Upper lobe of left lung (tissue), 4 donors: ENCODE results near the gene PRF1.

Source experiments
- POLR2A ChIP-seq, 4 donors: fragments of 450-650 bp; IDR thresholded peaks; one replicate each; pipeline ENCODE4 v1.5.1; 2016 to 2017; ENCODE audit warnings: antibody characterized with exemption in 4 of 4, mild to moderate bottlenecking in 2 of 4
- POLR2AphosphoS5 ChIP-seq, 2 donors: sonication (generic); formaldehyde crosslinking; IDR thresholded peaks; one replicate each; pipeline ENCODE4 v1.5.1; 2017; ENCODE audit warnings: antibody characterized with exemption in 2 of 2
- TF ChIP-seq, protein P1 (sequence below), 6 experiments: fragments of 450-650 bp in 4 of 6; fragments of 200-600 bp in 2 of 6; sonication (generic) in 2 of 6; IDR thresholded peaks; one replicate each; pipeline ENCODE4 v1.5.1; 2016 to 2019; ENCODE audit warnings: antibody characterized with exemption in 6 of 6

DNA sequence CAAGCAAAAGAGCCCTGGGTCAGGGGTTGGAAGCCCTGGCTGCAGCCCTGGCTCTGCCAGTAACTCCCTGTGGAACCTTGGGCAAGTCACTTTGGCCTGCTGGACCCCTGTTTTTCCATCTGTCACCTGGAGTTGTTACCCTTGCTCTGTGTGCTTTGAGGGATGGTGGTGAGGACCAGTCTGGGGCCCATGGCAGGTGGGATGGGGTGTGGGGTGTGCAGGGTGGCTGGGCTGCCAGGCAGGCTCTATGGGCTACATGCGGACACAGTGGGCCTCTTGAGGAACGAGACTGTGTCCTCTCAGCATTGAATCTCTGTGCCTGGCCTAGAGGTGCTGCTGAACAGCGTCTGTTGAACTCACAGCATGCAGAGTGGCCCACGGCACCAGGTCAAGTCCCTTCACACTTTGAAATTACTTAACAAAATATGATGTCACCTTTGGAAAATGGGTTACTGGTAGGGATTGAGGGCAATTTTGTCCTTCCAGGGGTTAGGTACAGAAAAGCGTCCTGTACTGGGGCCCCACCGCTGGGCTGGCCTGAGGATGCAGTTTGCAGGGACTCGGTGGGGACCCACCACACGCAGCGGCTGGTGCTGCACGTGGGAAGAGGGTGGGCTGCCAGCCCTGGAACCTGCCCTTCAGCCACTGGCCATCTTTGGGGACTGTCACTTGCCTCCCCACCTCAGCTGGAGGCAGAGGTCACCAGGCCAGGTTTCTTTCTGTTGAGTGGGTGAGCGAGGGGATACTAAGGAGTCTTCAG lies 45.3 kb downstream of the PRF1 start:
- TF ChIP-seq, protein P1, sequence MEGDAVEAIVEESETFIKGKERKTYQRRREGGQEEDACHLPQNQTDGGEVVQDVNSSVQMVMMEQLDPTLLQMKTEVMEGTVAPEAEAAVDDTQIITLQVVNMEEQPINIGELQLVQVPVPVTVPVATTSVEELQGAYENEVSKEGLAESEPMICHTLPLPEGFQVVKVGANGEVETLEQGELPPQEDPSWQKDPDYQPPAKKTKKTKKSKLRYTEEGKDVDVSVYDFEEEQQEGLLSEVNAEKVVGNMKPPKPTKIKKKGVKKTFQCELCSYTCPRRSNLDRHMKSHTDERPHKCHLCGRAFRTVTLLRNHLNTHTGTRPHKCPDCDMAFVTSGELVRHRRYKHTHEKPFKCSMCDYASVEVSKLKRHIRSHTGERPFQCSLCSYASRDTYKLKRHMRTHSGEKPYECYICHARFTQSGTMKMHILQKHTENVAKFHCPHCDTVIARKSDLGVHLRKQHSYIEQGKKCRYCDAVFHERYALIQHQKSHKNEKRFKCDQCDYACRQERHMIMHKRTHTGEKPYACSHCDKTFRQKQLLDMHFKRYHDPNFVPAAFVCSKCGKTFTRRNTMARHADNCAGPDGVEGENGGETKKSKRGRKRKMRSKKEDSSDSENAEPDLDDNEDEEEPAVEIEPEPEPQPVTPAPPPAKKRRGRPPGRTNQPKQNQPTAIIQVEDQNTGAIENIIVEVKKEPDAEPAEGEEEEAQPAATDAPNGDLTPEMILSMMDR (IDR thresholded peaks at IDR 0.05) = no peak
- TF ChIP-seq POLR2A (IDR thresholded peaks at IDR 0.05) = no peak
- TF ChIP-seq POLR2AphosphoS5 (IDR thresholded peaks at IDR 0.05) = no peak
